ENCODE measurements around the gene SH3GL2.
"Not testable (repeated sequence)": the region's sequence is repeated elsewhere in the genome, so short reads cannot be mapped to it uniquely, and the experiment has no call there.

SH3GL2 gene

DNA sequence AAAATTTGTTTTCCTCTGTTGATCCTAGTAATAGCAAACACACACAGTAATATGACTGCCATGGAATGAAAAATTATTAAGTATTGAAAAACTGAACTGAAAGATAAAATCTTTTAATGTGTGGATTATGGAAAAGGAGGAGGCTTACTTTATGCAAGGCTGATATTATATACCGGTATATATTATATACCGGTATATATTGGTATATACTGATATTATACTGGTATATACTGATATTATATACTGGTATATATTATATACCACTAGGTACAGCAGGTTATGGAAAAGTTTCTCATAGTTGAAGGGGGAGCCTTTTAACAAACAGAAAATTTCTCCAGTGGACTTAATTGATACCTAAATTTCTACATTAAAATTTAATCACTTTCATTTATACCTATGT, 181.4 kb downstream of the SH3GL2 start:
- no peak for DNase-seq

GRCh38 chr9:17761984-17762676, 183.3 kb downstream of the SH3GL2 start:
- DNase-seq: no peak

DNA sequence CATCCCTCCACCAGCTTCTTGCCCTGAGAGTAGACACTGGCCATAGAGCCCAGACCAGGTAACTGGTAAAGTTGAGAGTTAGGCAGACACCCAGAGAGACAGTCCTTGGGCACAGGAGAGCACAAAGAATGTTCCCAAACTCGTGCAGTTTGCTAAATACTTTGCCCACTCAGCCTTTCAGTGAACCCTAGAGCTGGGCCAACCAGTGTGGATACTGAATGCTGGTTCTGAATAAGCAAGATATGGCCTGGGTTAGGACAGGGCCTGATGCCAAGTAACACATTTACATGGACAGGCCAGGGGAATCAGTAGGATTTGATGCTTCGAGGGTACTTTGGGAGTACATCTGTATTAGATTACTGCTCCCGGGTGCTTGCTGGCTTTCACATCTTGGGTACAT, 185.4 kb downstream of the SH3GL2 start:
- DNase-seq: no peak

DNA sequence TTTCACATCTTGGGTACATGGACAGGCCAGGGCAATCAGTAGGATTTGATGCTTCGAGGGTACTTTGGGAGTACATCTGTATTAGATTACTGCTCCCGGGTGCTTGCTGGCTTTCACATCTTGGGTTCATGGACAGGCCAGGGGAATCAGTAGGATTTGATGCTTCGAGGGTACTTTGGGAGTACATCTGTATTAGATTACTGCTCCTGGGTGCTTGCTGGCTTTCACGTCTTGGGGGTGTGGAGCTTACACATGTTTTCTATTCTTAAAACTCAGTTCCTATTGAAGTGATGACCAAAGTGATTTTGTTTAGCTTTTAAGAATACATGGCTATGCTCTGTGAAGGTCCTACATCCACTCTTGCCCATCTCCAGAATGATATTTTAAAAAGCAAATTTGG, 186.3 kb downstream of the SH3GL2 start:
- DNase-seq: not testable (repeated sequence)

DNA sequence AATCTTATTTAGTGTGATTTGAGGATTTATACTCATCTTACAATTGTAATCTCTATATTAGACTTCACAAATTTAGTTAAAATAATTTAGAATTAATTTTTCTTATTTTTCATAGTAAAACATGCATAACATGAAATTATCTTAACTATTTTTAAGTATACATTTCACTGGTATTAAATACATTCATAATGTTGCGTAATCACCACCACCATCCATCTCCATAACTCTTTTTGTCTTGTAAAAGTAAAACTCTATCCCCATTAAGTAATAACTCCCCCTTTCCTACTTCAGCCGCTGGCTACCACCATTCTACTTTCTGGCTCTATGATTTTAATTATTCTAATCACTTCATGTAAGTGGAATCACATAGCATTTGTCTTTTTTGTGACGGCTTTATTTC, 193.4 kb downstream of the SH3GL2 start:
- DNase-seq: no peak

DNA sequence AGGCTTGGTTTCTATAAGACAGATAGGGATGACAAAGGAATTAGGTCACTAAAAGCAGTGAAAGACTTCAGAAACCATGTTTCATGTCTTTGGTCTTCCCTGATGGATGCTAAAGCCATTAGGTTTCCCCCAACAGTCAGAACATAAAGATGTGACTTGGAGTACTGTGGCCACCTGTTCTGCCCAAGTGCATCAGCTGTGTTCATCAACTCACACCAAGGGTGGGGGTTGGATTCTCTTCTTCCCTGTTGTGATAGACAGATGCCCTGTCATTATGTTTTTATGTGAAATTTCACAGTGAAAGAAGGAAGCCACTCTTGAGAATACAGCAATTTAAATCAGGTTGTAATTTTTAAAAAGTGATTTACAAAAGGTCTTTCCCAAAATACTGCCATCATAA, 196.8 kb downstream of the SH3GL2 start:
- no peak for DNase-seq

DNA sequence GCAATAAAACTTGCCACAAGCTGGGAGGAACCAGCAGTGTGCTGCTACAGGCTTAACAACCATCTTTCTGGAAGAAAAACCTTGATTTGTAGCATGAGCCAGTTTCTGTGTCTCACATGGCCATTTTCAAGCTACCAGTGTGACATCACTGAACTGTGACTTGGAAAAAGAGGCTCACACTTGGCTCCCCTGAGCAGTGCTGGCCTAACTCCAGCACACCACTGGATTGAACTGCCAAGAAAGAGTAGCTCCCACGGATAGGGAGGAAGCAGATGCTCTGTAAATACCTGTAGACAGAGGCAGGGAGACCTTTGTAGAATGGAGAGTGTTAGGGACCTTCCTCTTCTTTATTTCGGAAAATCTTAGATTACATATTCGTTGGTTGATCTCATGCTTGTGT, 197.9 kb downstream of the SH3GL2 start:
- DNase-seq: no peak

DNA sequence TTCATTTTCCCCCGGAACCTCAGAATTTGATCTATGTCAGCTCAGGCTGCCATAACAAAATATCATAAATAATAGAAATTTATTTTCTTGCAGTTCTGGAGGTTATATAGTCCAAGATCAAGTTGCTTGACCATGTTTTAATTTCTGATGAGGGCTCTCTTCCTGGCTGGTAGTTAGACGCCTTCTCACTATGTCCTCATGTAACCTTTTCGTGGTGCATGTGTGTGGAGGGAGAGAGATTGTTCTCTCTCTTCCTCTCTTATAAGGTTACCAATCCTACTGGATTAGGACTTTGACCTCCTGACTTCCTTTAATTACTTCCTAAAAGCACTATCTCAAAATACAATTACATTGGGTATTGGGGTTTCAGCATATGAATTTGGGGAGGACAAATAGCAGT, 198.6 kb downstream of the SH3GL2 start:
- DNase-seq: no peak

DNA sequence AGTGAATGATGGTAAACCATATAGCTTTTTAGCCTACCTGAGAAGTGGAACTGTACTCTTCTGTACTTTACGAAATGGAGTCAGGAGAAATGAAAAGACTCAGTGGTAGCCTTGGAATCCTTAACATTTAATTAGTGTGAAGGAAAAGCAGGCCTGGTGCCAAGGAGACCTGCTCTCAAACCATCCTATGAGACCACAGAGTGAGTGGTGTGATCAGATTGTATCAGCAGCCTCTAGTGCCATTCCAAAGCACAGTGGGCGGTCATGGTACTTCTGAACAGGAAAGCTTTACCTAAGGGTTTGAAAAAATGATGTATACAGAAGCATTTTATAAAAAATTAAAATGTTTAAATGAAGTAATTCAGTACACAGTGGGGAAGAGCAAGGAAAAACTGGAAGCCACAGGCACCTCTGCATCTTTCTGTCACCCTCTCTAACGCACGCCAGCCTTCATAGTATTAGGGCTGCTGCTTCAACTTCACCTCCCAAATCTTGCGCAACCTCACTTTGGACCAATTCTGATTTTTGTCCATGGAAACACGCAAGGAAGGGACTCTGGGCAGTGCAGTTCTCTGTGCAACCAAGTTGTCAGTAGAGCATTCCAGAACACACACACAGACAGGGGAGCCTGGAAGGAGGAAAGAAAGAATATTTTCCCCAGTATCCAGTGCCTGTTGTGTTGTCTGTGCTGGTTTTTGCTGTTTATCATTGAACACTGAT, 203.7 kb downstream of the SH3GL2 start:
- no peak for DNase-seq

GRCh38 chr9:17783227-17783626, 204.4 kb downstream of the SH3GL2 start:
- no peak for DNase-seq

DNA sequence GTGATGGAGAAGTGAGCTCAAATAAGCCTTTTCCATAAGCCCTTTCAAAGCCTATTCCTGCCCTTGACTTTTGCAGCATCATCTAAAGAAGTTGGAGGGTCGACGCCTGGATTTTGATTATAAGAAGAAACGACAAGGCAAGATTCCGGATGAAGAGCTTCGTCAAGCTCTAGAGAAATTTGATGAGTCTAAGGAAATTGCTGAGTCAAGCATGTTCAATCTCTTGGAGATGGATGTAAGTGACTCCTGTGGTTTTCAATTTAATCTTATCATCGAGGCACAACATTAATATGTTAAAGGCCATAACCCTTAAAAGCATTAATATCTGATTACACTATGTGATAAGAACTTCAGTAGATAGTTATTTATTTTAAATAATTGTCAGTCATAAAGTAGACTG, 210.4 kb downstream of the SH3GL2 start:
- DNase-seq: no peak

GRCh38 chr9:17793713-17794622, 215.1 kb downstream of the SH3GL2 start:
- no peak for DNase-seq

GRCh38 chr9:17795744-17796143, 216.9 kb downstream of the SH3GL2 start:
- no peak for DNase-seq

DNA sequence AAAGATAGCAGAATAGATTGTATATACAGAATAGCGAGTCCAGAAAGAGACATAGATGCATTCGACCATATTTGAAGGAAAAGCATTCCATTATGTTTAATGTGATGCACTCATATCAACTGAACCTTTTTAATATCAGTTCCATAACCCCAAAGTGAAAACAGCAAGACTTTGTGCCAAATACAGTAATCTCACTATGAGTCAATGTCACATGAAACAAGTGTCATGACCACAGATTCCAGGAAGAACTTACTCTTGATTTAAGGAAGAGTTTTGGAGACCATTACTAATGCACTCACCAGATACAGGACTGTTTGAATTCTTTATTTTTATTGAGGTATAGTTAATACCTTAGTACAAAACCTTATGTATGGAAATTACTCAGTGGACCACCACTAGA, 220.5 kb downstream of the SH3GL2 start:
- DNase-seq: no peak

- no peak for DNase-seq
These were observed 221.6 kb downstream of the SH3GL2 start for GRCh38 chr9:17800418-17800817.

DNA sequence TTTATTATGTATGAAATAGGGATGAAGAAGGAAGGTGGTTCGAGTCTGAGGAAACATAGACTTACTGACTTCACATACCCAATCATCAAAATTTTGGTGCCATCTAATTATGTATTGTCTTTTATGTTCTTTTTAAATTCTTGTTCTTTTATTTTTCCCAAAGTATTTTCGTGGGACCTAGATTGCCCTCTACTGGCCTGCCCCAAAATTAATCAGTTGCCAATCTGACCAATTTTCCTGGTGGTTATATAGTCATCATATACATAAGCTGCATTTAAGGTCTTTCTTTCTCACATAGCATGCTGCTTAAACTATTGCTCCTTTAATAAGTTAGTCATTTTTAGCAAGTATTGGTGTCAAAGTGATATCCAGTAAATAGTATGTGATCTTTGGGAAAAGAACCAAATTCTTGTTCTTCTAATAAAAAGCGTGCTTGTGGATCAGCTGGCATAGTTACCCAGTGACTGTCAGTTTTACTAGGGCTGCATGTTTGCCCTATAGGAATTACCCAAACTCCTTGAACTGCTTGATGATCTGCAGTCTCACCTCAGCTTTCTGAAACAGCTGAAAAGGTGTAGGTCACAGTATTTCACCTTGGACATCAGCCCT, 223.5 kb downstream of the SH3GL2 start:
- no peak for DNase-seq

DNA sequence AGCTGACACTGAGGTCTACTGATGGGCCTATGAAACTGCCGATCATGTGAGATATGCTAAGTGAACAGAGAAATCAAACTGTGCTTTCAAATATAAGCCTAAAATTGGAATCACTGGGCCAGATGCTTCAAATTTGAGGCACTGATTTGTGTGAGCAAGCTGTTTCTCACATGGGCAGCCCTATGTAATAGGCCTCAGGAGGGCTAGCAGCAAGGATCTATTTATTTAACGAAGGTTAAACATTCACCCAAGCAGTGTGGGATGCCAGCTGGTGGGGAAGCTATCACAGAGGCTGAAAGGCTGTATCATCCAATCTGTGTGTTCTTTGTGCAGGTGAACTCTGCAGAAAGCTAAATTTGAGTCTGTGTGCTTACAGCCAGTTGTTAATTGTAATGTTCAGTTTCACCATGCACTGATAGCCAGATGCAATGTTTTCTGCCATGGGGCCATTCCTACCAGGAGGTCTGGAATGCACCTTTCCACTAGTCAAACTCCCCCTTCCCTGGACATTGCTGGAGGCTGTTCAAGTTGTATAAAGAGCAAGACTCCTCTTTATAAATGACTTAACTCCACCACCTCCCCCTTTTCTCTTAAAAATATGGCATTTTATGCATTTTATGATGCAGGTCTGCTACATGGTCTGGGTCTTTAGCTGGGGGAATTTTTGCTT, 228.9 kb downstream of the SH3GL2 start:
- DNase-seq: no peak

GRCh38 chr9:17810317-17810716, 231.5 kb downstream of the SH3GL2 start:
- no peak for DNase-seq

DNA sequence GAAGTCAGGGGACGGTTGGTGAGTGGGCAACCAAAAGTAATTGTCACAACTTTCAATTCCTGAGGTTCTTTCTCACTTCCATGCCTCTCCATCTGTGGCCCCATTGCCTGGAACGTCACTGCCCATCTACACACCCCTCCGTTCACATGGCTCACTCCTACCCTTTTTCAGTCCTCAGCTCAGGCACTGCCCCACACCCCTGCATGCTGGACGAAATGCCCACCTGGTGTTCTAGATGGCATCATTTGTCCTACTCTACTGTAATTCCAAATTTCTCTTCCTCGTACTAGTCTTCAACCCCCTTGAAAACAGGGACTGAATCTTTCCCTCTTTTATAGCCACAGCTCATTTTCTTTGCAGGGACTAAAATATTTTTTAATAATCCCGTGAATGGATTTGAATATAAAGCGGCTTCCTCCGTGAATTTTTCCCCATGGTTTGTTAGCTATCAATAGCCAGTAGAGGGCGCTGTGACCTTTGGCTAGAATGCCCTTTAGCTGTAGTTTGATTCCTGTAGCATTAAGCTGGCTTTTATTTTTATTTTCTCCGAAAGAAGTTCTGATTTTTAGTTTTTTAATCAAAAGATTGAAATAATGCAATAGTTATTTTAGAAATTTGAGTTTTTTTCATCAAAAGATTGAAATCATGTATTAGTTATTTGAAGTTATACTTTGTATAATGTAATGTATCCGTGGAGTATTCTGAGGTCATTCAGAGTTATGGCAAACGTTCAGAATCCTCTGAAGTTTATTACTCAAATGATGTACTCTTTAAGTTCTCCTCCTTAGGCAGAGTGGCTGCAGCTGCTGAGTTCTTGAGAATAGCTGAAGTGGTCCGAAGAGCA, 232.1 kb downstream of the SH3GL2 start:
- DNase-seq: no peak

- no peak for DNase-seq
These were observed 234.9 kb downstream of the SH3GL2 start for GRCh38 chr9:17813798-17814197.

DNA sequence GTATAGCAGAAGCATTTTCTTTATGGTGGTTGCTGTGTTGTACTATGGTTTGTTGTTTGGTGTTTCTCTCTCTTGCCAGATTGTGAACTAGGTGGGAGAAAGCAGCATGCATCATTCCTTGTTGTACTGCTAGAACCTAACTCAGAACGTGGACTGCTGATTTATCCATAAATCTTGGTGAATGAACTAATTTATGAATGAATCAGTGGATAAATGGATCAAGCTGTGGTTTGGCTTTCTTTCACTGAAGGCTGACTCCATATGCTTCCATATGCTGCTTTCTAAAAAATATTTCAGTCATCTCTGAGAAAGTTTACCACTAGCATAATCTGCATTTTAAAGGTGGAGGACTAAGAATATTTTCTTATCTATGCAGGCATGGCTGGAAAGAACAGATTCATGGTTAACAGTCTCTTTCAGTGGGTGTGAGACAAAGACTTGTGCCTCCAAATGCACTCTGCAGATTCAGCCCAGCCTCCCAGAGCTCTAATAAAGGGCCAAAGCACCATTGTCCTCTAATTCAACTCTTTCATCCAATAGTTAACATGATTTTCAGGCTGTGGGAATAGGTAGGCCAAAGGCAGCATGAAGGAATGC, 237.7 kb downstream of the SH3GL2 start:
- no peak for DNase-seq

Data from stimulated activated naive CD4-positive, alpha-beta T cell treated with Interleukin-2 at 50 U/mL for 16 hours (primary cell).